Fibroblast of skin of right quadriceps (primary cell): ENCODE data around the gene AKT2.
"Not testable (repeated sequence)": the region's sequence is repeated elsewhere in the genome, so short reads cannot be mapped to it uniquely, and the experiment has no call there.

ENCODE experiments used
- DNase-seq: peaks from one replicate; pipeline ENCODE4 v3.0.0-alpha.2; 2013

The AKT2 gene

GRCh38 chr19:40232949-40233810, 52.0 kb downstream of the AKT2 start:
- no peak for DNase-seq

DNA sequence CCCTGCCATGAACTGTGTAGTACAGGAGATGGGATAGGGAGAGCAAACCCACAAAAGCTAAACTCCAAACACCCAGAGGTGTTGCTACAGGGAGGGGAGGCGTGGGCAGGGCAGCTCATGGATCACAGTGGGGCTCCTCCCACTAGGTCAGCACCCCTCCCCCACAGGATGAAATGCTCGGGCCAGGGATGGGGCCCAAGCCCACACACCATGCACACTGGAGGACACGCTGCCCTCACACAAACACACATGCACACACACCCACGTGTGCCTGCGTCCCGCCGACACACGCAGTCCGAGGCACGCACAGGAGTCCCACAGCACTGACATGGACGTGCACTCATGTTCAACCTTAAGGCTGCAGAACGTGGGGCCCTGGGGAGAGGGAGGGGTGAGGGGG, 52.7 kb downstream of the AKT2 start:
- no peak for DNase-seq

- no peak for DNase-seq
Measured at GRCh38 chr19:40231544-40232424, 53.4 kb downstream of the AKT2 start.

- no peak for DNase-seq
Measured at GRCh38 chr19:40231057-40231456, 54.1 kb downstream of the AKT2 start.

- no peak for DNase-seq
Measured at GRCh38 chr19:40229926-40230417, 55.2 kb downstream of the AKT2 start.

DNA sequence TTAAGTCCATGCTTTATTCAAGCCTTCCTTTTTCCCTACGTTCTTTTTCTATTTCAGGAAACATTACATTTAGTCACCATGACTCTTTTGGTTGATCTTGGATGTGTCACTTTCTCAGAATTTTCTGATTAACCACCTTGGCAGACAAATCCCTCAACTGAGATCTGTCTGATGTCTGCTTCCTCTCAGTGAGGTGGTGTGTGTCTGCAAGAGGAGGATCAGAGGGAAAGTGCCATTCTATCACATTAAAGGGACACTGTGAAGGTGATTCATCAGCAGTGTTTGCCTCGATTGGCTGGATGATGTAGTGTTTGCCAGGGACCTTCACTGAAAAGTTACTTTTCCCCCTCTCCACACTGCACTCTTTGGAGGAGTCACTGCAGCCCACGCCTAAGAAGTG, 55.7 kb downstream of the AKT2 start:
- peak; percentile 39 for DNase-seq

GRCh38 chr19:40228863-40229262, 56.3 kb downstream of the AKT2 start:
- no peak for DNase-seq

DNA sequence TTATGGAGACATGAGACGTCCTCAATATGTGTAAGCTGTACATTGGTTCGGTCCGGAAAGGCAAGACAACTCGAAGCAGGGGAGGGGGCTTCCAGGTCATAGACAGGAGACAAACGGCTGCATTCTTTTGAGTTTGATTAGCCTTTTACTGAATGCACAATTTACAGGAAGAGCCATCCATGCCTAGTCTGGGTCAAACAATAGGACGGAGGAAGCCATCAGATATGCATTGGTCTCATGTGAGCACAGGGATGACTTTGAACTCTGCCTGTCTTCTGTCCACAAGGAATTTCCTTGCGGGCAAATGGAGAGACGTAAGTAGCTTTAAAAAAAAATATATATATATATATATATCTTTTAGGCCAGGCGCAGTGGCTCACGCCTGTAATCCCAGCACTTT, 56.8 kb downstream of the AKT2 start:
- no peak for DNase-seq

DNA sequence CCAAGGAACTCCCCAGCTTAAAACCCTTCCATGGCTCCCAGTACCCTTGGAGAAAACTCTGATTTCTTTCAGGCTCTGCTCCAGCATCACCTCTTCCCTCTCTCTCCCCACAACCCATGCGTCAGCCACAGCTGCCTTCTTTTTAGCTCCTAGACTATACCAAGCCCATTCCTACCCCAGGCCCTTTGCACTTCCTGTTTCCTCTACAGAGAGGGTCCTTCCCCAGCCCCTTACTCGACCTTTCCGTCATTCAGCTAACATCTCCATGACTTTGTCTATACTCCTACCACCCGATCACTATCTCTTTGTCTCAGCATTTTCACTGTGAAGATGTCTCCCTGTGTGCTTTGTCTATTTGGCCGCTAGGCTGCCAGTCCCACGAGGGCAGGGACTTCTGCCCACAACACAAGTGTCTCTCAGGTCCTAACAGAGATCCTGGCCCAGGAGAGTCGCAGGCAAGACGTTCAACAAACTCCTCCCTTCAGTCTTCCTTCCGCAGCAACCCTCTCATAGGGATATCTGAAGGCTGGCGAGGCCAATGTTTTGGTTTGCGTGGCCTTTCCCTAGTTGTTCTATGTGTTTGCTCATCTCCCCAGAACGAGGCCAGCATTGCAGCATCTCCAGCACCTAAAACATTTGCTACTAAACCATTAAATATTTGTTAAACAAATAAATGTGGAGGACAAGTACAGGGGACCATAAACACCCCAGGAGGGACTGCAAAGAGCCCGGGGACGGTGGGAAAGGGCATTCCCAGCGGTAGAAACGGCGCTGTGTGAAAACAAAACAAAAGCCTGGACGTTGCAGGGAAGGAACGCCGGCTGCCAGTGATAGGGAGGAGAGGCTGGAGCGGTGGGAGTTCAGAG, 59.5 kb downstream of the AKT2 start:
- DNase-seq = no peak

DNA sequence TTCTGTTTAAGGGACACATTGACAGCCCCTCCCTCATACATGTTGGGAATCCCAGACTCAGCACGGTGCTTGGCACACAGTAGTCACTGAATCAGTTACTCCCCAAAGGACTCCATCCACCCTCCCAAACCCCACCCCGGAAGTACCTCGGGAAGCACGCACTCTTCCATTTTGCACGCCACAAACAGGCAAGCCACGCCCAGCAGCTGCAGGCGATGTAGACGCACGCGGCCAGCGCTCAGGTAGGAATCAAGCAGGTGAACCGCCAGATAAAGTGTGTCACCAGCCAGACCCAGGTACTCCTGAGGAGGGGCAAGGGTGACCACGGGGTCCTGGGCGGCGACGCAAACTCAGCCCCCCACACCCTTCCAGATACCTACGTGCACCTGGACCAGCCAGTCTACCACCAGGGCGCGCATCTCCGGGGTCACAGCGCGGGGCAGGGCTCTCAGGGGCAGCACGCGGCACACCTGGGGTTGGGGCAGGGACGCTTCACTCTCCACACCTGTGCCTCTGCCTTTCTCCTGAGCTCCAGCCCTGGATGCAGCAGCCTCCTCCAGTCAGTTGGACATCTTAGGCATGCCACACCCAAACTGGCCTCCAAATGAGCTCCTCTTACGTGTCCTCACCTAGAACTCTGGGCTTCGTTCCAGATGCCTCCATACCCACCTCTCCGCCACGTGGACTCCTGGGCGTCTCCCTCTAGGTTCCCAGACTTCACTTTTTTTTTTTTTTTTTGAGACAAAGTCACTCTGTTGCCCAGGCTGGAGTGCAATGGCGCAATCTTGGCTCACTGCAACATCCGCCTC, 60.6 kb downstream of the AKT2 start:
- DNase-seq = no peak

DNA sequence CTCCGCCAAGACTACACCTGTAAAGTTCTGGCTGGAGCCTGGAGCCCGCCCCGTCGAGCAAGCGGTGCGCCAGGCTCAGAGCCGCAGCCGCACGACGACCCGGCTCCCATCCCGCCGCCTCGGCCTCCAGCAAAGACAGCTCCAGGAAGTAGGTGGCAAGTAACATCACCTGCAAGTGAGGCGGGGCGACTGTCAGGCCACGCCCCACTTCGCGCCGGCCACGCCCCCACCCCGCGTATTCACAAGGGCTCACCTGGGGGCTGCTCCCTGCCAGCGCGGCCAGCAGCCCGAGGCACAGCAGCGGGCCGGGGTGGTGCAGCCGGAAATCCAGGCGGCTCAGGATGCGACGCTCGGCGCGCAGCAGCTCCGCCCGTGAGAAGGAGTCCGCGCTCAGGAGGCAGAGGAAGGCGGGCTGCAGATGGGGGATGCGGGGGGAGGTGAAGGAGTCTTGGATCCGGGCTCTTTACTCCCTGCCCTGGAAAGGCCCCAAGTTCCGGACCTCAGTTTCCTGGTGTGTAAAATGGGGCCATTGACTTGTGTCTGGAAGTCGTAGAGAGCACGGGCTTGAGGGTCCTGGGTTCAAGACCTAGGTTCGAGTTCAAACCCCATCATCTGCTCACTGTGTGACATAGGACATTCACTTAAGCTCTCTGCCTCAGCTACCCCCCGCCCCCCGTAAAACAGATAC, 61.9 kb downstream of the AKT2 start:
- DNase-seq = no peak

DNA sequence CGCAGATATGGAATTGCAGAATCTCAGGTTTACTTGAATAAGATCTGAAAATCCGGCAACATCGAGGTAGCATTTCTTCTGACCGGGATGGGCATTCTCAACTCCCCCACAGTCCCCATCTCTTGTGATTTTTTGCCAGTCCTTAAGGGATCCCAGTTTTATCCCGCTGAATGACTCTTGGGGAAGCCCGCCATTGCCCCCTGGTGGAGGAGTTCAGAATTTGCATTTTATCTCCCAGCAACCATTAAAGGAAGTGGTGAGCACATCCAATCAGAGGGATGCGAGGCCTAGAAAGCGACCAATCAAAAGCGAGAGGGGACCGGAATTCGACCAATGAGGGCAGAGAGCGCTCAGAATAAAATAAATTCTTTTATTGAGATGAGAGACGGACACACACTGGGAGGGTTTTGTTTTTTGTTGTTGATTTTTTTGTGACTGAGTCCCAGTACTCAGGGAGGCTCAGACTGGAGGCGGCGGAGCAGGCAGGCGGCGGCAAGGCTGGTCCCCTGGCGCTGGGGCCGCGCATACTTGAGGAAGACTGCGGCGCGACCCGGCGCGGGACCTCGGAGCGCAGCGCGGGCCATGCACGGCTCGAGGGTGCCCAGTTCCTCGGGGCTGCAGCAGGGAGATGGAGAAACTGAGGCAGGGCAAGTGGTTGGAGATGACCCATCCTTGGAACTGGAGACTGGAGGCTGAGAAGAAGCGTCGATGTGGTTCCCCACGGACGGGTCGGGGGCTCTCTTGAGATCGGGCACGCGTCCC, 63.1 kb downstream of the AKT2 start:
- peak; percentile 86 for DNase-seq

- no peak for DNase-seq
Measured at GRCh38 chr19:40220674-40221073, 64.5 kb downstream of the AKT2 start.

DNA sequence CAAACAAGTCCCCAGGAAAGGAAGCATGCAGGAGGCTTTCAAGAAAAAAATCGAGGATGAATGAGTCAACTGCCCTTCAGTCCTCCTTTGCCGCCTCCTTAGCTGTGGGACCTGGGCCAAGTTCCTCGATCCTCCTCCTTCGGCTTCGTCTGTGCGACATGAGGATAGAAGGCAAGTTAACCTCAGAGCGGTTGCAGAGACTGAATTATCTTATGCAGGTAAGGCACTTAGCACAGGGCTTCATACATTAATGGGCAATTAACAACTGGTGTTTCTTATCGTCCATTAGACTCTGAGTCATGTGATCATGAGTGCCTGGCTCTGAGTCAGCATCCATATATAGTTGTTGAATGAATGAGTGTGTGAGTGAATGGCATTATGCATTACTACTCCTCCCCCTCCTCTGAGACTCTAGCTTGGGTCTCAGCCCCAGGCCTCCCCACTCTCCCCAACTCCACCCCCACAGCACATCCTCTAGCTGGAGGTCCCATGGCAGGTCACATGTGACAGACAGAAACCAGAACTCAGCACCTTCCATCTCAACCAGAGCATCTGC, 65.3 kb downstream of the AKT2 start:
- DNase-seq = peak; percentile 63

DNA sequence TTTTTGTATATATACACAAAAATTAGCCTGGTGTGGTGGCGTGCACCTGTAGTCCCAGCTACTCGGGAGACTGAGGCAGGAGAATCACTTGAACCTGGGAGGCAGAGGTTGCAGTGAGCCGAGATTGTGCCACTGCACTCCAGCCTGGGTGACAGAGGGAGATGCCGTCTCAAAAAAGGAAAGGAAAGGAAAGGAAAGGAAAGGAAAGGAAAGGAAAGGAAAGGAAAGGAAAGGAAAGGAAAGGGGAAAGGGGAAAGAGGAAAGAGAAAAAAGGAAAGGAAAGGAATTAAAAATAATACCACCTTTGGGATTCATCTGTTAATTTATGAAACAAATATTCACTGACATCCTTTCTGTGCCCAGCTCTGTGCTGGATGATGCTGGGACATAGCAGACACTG, 66.1 kb downstream of the AKT2 start:
- DNase-seq = not testable (repeated sequence)

GRCh38 chr19:40217934-40218890, 66.9 kb downstream of the AKT2 start, which contains the start of gene TTC9B:
TSS of gene TTC9B (minus strand) at chr19:40218384. CDS start at chr19:40218381, 3 bp downstream.
- DNase-seq = peak; percentile 18

- DNase-seq = no peak
Measured at GRCh38 chr19:40217027-40217810, 67.9 kb downstream of the AKT2 start.

- no peak for DNase-seq
Measured at GRCh38 chr19:40216777-40217026, 68.4 kb downstream of the AKT2 start.
